ENCODE measurements around the gene ASAP2.
A peak's percentile ranks its signal among the peaks of the same experiment; 100 is the strongest.

Gene ASAP2

GRCh38 chr2:9424447-9425164 is 218.0 kb downstream of the ASAP2 start:
- no peak for DNase-seq (ENCODE audit: low read depth in 2 of 2)

- DNase-seq (ENCODE audit: low read depth in 2 of 2) = no peak
Measured at GRCh38 chr2:9428965-9429577, 222.5 kb downstream of the ASAP2 start.

- no peak for DNase-seq (ENCODE audit: low read depth in 2 of 2)
Measured at GRCh38 chr2:9430316-9431293, 224.0 kb downstream of the ASAP2 start.

GRCh38 chr2:9434489-9434888 is 227.9 kb downstream of the ASAP2 start:
- no peak for DNase-seq (ENCODE audit: low read depth in 2 of 2)

- DNase-seq (ENCODE audit: low read depth in 2 of 2) = no peak
Measured at GRCh38 chr2:9439536-9439935, 232.9 kb downstream of the ASAP2 start.

- DNase-seq (ENCODE audit: low read depth in 2 of 2) = peak in 1 of 2 experiments; percentile 21
Measured at GRCh38 chr2:9440058-9440727, 233.6 kb downstream of the ASAP2 start.

- DNase-seq (ENCODE audit: low read depth in 2 of 2) = no peak
Measured at GRCh38 chr2:9441556-9441955, 234.9 kb downstream of the ASAP2 start.

GRCh38 chr2:9443526-9443925 is 236.9 kb downstream of the ASAP2 start:
- no peak for DNase-seq (ENCODE audit: low read depth in 2 of 2)

- DNase-seq (ENCODE audit: low read depth in 2 of 2) = no peak
Measured at GRCh38 chr2:9445089-9445488, 238.5 kb downstream of the ASAP2 start.

- no peak for DNase-seq (ENCODE audit: low read depth in 2 of 2)
Measured at GRCh38 chr2:9451231-9451630, 244.6 kb downstream of the ASAP2 start.

All from fibroblast of skin of left biceps (primary cell).